Measurements from ENCODE around the gene PABPN1. TPM values are rescaled to one million over a fixed set of nuclear protein-coding genes. Genes with fewer than 3 reads are reported as not detected.

Gene PABPN1
- total and polyA plus RNA-seq, 9 of the 15 experiments (the other 6 are each of a cell fraction or from before 2014, with no cell fraction given), result 32.6 to 388 (median 178) TPM

DNA sequence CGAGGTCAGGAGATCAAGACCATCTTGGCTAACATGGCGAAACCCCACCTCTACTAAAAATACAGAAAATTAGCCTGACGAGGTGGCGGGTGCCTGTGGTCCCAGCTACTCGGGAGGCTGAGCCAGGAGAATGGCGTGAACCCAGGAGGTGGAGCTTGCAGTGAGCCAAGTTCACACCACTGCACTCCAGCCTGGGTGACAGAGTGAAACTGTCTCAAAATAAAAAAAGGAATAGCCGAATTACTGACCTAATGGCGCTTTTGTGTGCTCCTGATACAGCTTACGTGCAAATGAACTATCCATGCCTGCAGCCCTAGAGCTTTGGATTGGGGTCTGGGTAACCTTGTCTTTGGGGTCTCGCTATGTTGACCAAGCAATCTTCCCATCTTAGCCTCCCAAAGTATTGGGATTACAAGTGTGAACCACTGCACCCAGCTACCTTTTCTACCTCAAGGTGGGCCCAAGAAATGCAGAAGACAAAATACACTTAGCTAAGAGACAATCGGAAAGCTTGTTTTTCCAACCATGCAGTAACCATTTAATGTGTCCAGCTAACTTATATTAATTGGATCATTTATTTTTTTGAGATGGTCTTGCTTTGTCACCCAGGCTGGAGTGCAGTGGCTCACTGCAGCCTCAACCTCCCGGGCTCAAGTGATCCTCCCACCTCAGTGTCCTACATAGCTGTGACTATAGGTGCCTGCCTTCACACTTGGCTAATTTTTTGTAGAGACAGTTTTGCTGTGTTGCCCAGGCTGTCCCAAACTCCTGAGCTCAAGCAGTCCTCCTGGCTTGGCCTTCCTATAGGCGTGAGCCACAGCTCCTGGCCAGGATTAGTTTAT is 5.5 kb downstream of the PABPN1 start (continued):
- no peak for TF ChIP-seq ZNF232 (CRISPR knock-in tag; IDR thresholded peaks at IDR 0.05)
- no peak for TF ChIP-seq PTTG1 (tag; IDR thresholded peaks at IDR 0.05; ENCODE audit: low read depth)
- no peak for TF ChIP-seq ZNF780A (CRISPR knock-in tag; IDR thresholded peaks at IDR 0.05)
- TF ChIP-seq BMI1 (IDR thresholded peaks at IDR 0.05; ENCODE audit: low read length), result no peak
- TF ChIP-seq, protein P1, sequence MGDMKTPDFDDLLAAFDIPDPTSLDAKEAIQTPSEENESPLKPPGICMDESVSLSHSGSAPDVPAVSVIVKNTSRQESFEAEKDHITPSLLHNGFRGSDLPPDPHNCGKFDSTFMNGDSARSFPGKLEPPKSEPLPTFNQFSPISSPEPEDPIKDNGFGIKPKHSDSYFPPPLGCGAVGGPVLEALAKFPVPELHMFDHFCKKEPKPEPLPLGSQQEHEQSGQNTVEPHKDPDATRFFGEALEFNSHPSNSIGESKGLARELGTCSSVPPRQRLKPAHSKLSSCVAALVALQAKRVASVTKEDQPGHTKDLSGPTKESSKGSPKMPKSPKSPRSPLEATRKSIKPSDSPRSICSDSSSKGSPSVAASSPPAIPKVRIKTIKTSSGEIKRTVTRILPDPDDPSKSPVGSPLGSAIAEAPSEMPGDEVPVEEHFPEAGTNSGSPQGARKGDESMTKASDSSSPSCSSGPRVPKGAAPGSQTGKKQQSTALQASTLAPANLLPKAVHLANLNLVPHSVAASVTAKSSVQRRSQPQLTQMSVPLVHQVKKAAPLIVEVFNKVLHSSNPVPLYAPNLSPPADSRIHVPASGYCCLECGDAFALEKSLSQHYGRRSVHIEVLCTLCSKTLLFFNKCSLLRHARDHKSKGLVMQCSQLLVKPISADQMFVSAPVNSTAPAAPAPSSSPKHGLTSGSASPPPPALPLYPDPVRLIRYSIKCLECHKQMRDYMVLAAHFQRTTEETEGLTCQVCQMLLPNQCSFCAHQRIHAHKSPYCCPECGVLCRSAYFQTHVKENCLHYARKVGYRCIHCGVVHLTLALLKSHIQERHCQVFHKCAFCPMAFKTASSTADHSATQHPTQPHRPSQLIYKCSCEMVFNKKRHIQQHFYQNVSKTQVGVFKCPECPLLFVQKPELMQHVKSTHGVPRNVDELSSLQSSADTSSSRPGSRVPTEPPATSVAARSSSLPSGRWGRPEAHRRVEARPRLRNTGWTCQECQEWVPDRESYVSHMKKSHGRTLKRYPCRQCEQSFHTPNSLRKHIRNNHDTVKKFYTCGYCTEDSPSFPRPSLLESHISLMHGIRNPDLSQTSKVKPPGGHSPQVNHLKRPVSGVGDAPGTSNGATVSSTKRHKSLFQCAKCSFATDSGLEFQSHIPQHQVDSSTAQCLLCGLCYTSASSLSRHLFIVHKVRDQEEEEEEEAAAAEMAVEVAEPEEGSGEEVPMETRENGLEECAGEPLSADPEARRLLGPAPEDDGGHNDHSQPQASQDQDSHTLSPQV (IDR thresholded peaks at IDR 0.05), result no peak
- no peak for TF ChIP-seq MTF1 (CRISPR knock-in tag; IDR thresholded peaks at IDR 0.05; ENCODE audit: borderline replicate concordance)
- peak; percentile 65 for TF ChIP-seq POLR2B (IDR thresholded peaks at IDR 0.05; ENCODE audit: low read depth, partially characterized antibody)
- no peak for TF ChIP-seq RBM15 (IDR thresholded peaks at IDR 0.05; ENCODE audit: insufficient read depth, low read length)
- peak; percentile 64; the same call in 1 of the 2 replicates for TF ChIP-seq ELF2 (CRISPR knock-in tag; IDR thresholded peaks at IDR 0.05)
- TF ChIP-seq, protein P2, sequence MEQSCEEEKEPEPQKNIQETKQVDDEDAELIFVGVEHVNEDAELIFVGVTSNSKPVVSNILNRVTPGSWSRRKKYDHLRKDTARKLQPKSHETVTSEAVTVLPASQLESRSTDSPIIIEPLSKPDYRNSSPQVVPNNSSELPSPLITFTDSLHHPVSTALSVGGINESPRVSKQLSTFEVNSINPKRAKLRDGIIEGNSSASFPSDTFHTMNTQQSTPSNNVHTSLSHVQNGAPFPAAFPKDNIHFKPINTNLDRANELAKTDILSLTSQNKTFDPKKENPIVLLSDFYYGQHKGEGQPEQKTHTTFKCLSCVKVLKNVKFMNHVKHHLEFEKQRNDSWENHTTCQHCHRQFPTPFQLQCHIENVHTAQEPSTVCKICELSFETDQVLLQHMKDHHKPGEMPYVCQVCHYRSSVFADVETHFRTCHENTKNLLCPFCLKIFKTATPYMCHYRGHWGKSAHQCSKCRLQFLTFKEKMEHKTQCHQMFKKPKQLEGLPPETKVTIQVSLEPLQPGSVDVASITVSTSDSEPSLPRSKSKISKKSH (CRISPR knock-in tag; IDR thresholded peaks at IDR 0.05), result 0 out of 2 replicates have a peak, but pooled peaks have one; percentile 11
- no peak for TF ChIP-seq PYGO2 (tag; IDR thresholded peaks at IDR 0.05)
- TF ChIP-seq MYBL2 (IDR thresholded peaks at IDR 0.05; ENCODE audit: low read depth), result no peak
- no peak for TF ChIP-seq MYBL2 (CRISPR knock-in tag; IDR thresholded peaks at IDR 0.05; ENCODE audit: borderline replicate concordance)
- 0 out of 2 replicates have a peak, but pooled peaks have one; percentile 3 for TF ChIP-seq ZNF41 (CRISPR knock-in tag; conservative IDR thresholded peaks at IDR 0.05)
- TF ChIP-seq SOX6 (IDR thresholded peaks at IDR 0.05), result no peak
- TF ChIP-seq, protein P3, sequence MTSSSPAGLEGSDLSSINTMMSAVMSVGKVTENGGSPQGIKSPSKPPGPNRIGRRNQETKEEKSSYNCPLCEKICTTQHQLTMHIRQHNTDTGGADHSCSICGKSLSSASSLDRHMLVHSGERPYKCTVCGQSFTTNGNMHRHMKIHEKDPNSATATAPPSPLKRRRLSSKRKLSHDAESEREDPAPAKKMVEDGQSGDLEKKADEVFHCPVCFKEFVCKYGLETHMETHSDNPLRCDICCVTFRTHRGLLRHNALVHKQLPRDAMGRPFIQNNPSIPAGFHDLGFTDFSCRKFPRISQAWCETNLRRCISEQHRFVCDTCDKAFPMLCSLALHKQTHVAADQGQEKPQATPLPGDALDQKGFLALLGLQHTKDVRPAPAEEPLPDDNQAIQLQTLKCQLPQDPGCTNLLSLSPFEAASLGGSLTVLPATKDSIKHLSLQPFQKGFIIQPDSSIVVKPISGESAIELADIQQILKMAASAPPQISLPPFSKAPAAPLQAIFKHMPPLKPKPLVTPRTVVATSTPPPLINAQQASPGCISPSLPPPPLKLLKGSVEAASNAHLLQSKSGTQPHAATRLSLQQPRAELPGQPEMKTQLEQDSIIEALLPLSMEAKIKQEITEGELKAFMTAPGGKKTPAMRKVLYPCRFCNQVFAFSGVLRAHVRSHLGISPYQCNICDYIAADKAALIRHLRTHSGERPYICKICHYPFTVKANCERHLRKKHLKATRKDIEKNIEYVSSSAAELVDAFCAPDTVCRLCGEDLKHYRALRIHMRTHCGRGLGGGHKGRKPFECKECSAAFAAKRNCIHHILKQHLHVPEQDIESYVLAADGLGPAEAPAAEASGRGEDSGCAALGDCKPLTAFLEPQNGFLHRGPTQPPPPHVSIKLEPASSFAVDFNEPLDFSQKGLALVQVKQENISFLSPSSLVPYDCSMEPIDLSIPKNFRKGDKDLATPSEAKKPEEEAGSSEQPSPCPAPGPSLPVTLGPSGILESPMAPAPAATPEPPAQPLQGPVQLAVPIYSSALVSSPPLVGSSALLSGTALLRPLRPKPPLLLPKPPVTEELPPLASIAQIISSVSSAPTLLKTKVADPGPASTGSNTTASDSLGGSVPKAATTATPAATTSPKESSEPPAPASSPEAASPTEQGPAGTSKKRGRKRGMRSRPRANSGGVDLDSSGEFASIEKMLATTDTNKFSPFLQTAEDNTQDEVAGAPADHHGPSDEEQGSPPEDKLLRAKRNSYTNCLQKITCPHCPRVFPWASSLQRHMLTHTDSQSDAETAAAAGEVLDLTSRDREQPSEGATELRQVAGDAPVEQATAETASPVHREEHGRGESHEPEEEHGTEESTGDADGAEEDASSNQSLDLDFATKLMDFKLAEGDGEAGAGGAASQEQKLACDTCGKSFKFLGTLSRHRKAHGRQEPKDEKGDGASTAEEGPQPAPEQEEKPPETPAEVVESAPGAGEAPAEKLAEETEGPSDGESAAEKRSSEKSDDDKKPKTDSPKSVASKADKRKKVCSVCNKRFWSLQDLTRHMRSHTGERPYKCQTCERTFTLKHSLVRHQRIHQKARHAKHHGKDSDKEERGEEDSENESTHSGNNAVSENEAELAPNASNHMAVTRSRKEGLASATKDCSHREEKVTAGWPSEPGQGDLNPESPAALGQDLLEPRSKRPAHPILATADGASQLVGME (CRISPR knock-in tag; IDR thresholded peaks at IDR 0.05), result no peak
- TF ChIP-seq TBP (optimal IDR thresholded peaks at IDR 0.05; ENCODE audit: low read depth, low read length), result no peak

Measured in K562 (cell line).